ENCODE measurements around the gene LGMN. TPM values are rescaled to one million over a fixed set of nuclear protein-coding genes. Genes with fewer than 3 reads are reported as not detected.

Gene LGMN
- total RNA-seq, 4 donors from 2014 or later: 226 to 405 (median 297) TPM

DNA sequence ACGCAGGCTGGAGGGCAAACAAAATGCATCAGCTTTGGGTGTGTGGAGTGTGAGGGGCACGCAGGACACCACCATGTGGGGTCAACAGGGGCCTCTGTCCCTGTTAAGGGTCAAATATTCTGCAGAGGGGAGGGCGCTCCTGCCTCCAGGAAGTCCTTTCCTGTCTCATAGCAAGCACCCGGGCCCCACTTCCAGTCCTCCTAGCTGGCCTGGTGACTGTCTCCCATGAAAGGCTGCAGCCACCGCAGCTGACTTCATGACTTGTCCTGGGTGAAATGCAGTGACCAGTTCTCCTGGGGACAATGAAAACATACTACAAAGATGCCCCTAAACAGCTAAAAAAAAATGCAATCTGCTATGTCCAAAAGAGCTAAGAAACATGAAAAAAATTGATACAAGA, 53.6 kb downstream of the LGMN start:
- Histone ChIP-seq H3K4me3 (replicated peaks in 1 of 3) (no peak overlapping the region), H3K4me1 (peaks cover 25 to 48% of the 10 kb centered on the region in 2 donors), H3K27me3 (no peaks in the 10 kb centered on the region), H3K36me3 (no peaks in the 10 kb centered on the region), H3K27ac (no peak overlapping the region), H3K9me3 (no peaks in the 10 kb centered on the region)
- no peak for TF ChIP-seq POLR2A (IDR thresholded peaks at IDR 0.05)
- TF ChIP-seq, protein P1, sequence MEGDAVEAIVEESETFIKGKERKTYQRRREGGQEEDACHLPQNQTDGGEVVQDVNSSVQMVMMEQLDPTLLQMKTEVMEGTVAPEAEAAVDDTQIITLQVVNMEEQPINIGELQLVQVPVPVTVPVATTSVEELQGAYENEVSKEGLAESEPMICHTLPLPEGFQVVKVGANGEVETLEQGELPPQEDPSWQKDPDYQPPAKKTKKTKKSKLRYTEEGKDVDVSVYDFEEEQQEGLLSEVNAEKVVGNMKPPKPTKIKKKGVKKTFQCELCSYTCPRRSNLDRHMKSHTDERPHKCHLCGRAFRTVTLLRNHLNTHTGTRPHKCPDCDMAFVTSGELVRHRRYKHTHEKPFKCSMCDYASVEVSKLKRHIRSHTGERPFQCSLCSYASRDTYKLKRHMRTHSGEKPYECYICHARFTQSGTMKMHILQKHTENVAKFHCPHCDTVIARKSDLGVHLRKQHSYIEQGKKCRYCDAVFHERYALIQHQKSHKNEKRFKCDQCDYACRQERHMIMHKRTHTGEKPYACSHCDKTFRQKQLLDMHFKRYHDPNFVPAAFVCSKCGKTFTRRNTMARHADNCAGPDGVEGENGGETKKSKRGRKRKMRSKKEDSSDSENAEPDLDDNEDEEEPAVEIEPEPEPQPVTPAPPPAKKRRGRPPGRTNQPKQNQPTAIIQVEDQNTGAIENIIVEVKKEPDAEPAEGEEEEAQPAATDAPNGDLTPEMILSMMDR (IDR thresholded peaks at IDR 0.05): no peak
- DNase-seq: no peak
- WGBS, 2 donors: 76 to 82% methylated on average over 5 of the region's 5 CpGs
- intact Hi-C loops (cut with DNase I): no loop called here

DNA sequence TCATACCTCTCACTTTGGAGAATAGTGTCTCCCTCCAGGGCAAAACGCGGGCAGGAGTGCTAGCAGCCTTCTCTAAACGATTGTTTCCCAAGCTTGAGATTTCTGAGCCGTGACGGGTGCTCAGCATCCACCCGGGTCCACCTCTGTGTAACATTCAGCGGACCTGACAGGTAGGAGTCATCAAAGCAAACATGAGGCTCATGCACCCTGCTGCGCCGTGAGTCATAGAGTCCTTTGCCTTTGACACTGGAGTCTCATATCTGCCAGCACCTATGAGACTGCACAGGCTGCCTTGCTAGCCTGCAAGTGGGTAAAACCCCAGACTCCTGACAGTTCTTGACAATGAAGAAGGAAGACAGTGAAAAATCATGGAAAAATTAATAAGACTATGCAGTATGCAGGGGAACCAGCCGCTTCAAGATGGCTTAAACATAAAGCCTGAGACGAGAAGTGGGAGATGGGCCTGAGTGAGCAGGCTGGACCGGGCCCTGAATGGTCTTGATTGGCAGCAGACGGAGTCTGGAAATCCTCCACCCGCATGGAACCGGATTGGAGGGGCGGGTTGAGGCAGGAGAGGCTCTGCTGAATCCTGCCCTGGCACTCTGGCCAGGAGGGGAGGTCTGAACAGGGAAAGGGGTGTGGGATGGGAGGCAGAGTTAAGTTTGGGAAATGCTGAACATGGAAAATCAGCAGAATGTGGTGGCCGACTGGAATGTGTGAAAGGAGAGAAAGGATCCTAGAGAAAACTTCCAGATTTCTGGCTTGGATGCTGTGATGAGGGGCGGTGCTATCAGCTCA, 54.2 kb downstream of the LGMN start:
- DNase-seq: peak; percentile 69 to 81
- Histone ChIP-seq H3K27me3 (no peaks in the 10 kb centered on the region), H3K4me1 (peaks cover 25 to 48% of the 10 kb centered on the region in 2 donors), H3K36me3 (no peaks in the 10 kb centered on the region), H3K27ac (peak overlapping the region; percentile 30 to 49 (median 34)), H3K4me3 (replicated peaks in 1 of 3) (no peak overlapping the region), H3K9me3 (no peaks in the 10 kb centered on the region)
- no peak for TF ChIP-seq POLR2A (IDR thresholded peaks at IDR 0.05)
- TF ChIP-seq, protein P1 (IDR thresholded peaks at IDR 0.05): no peak
- intact Hi-C loops (cut with DNase I): no loop called here
- 49 to 52% methylated on average over 18 of the region's 18 CpGs for WGBS, 2 donors

DNA sequence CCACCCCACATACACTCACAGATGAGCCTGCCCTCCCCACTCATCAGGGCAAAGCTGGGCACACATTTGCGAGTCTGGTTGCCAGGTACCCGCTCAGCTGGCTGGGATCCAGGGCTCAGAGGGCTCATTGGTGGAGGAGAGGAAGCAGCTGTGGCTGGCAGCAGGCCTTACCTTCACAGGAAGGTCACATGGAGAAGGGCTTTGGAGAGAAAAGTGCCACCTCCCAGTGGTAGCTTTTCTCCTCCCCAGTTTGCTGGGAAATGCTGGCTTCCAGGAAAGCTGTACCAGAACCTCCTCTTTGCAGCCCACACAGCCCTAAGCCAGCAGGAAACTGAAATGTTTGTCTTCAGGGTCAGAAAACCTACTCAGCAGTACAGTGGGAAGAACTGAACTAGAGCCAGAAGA, 55.6 kb downstream of the LGMN start:
- Histone ChIP-seq H3K36me3 (no peaks in the 10 kb centered on the region), H3K27me3 (no peaks in the 10 kb centered on the region), H3K27ac (peak overlapping the region; percentile 30 to 76 (median 49)), H3K4me1 (peaks cover 25 to 39% of the 10 kb centered on the region in 2 donors), H3K9me3 (no peaks in the 10 kb centered on the region), H3K4me3 (replicated peaks in 1 of 3) (no peak overlapping the region)
- intact Hi-C loops (cut with DNase I): no loop called here
- peak; percentile 97 to 99 for DNase-seq
- TF ChIP-seq POLR2A (IDR thresholded peaks at IDR 0.05): no peak
- TF ChIP-seq, protein P1 (IDR thresholded peaks at IDR 0.05): no peak
- 6% methylated on average over 2 of the region's 2 CpGs; no CpG with 5 or more reads in 1 of the 2 donors for WGBS, 2 donors

DNA sequence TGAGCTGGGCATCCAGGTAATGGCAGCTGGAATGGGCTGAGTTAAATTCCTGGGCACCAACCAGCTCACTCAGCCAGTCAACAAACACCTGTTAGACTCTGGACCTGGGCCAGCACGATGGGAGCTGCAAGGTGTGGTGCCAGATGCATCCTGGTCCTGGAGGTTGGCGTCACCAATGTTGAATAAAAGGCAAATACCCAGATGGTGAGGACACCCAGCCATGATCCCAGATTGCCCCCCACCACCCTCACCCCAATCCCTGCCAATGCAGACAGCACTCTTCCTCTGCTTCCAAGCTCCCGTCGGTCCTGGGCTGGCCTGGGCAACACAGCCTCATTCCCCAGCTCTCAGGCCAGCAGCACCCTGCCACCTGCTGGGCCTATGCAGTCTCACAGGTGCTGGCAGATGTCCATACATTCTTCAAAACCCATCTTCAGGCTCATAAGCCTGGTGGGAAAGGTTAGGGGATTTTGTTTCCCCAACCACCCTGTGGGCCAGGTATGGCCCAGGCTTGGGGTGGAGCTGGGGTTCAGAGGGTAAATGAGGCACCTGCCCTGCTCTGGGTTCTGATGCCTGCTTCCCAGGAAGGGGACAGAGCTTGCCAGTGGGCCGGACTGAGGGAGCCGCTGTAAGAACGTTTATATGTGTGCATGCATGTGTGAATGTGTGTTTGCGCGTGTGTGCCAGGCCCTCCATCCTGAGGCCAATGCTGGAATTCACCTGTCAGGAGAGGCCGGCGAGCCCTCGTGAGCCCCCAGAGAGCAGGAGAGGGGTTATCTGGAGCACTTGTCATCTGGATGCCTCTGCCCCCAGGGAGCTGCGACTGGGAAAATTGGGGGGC, 58.0 kb downstream of the LGMN start:
- WGBS, 2 donors: 60 to 64% methylated on average over 11 of the region's 13 CpGs
- peak overlapping the region in 1 of 3 donors; percentile 17 for H3K27ac ChIP-seq
- no peak overlapping the region for H3K4me3 ChIP-seq (replicated peaks in 1 of 3)
- no peak for TF ChIP-seq POLR2A (IDR thresholded peaks at IDR 0.05)
- TF ChIP-seq, protein P1 (IDR thresholded peaks at IDR 0.05): peak in 5 of 6 experiments; percentile 60 to 75 (median 73)
- peaks cover 28 to 44% of the 10 kb centered on the region in 2 donors for H3K4me1 ChIP-seq
- H3K9me3 ChIP-seq: no peaks in the 10 kb centered on the region
- no peaks in the 10 kb centered on the region for H3K36me3 ChIP-seq
- H3K27me3 ChIP-seq: no peaks in the 10 kb centered on the region
- peak; percentile 80 for DNase-seq
- intact Hi-C loops (cut with DNase I): no loop called here
